HG03575 (cell line): ENCODE measurements around the gene SPTB.
"Not testable (repeated sequence)": the region's sequence is repeated elsewhere in the genome, so short reads cannot be mapped to it uniquely, and the experiment has no call there.

ENCODE experiments used
- ATAC-seq: cut with Tn5 transposase; IDR thresholded peaks from one replicate; pipeline ENCODE4 v1.9.1; 2021; ENCODE audit not compliant: unreplicated experiment, insufficient number of reproducible peaks, low FRiP score; ENCODE audit errors: extremely low read depth

SPTB gene

DNA sequence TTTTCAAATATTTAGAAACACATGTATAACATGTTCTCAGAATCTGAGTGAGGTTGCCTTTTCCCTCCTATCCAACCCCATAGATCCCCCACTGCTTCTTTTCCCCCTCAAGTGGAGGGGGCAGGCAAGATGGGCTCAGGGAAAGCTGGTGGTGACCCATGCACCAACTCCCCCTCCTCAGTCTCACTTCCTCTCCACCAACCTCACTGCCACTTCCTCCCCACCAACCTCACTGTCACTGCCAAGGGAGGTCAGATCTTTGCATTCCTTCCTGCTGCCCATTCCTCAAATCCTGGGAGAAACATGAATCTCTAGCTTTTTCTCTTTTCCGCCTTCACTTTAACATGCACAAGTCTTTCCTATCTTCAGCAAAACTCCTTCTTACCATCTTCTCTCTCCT is 48.7 kb downstream of the SPTB start:
- no peak for ATAC-seq

DNA sequence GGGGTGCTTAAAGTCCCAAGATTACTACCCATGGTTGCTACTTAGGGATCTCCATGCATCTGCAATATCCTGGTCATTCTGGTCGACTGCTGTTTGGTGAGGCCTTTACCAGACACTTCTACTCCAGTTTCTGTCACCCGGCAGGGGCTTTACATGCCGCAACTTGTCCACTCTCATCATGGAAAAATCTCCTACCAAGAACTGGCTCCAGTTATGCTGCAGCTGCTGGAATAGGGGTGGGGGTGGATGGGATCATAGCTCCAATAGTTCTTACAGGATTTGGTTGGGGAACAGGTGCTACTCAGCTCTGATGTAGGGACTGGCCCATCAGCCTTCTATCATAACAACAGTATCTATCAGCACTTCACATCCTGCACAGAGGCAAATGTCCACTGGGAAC is 51.6 kb downstream of the SPTB start:
- no peak for ATAC-seq

DNA sequence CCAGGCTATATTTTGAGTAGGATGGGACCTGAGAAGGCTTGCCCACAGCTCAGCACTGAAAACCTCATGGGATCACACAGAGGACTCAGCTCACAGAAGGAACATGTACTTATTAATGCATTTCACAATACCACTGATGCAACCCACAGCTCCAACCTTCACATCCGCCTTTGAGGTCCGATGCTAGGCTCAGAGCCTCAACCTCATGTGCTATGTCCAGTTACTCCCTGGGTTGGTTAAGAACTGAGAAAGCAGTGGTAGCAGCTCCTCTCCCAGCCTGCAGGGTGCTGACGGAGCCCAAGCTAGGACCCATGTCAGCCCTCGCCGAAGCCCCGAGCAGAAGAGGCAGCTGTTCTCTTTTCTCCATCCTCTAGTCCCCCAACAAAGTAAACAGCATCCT is 52.9 kb downstream of the SPTB start:
- no peak for ATAC-seq

DNA sequence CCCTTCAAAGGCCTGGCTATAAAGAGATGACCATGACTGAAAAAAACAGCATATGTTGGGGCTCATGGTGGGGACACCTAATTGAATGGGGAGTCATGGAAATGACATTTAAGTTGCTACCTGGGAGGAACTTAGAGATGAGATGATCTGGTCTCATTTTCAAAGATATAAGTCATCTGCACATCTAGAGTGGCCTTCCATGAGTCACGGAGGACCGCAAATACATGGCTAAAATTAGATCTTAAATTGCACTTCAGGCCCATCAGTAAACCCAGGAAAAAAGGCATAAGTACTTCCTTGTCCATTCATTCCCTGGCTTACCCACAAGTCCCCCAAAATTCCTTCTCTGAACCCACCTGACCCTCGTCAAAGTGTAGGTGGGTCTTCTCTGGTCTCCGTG is 53.4 kb downstream of the SPTB start:
- ATAC-seq = no peak

DNA sequence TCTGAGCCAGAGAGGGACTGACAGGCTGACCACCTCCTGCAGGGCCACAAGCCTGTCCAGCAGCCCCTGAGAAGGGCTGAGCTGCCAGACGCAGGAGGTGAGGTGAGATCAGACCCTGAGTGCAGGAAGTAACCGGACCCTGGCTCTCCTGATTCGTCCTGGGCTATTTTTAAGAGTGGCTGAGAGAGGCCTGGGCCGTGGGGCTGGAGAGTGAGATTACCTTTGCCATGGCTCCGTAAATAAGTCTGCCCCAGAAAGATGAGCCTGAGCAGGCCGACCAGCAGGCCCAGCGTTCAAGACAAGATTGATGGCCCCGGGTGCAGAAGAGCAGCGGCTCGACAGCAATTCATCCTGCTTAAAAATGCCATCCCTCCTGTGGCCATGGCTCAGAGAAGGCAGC is 54.2 kb downstream of the SPTB start:
- ATAC-seq = no peak

GRCh38 chr14:64825006-64825405 is 54.7 kb downstream of the SPTB start:
- no peak for ATAC-seq

DNA sequence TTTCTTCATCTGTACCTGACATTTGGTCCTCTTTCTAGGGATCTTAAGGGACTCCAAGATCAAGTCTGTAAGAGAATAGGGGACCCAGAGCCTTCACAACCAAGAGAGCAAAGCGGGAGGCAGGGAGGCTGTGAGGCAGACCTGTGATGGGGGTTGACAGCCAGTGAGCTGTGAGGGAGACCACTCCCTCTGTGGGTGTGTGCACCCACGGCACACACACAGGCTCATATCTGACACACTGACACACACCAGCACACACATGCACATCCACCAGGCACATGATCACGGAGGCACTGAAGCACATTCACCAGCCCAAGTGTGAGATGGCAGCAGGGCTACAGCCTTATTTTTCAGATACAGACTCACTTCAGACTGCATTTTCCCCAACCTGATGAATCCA is 55.2 kb downstream of the SPTB start:
- no peak for ATAC-seq

DNA sequence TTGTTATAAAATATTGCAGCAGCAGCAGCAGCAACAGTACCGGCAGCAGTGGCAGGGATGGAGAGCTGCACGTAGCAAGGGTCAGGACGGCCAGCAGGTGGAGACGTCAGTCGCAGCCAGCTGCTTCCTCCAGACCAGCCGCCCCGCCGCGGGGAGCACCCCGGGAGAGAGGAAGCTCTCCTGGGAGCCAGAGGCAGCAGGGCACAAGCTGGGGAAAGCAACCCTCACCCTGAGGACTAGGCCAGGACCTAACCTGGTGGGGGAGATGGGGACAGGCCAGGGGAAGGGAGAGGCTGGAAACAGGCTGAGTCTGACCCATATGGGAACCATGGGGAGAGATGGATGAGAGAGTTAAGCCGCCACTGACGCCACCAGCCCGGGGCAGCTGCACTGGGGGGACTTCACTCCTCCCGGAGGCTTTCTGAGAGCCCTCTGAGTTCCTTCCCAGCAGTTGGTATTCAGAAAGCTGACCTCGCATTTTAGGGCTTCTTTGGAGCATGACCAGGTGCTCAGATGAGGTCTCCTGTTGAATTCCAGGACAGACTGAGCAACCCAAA is 56.3 kb downstream of the SPTB start:
- no peak for ATAC-seq

DNA sequence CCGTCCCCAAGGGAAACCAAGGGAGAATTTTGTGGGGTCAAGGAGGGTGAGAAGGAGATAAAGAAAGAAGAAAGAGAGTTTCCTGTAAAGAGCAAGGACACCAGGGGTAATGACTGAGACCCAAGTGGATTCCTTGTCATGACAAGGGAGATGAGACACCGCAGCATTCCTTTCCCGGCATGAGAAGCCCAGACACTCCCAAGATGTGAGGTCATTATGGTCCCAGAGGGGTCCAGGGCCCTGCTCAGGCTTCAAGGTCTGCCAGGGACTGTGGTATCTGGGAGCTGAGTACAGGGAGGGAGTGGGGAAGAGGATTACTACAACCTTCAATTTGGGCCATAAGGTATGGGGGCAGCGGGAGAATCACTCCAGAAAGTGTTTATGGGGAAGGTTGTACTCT is 58.1 kb downstream of the SPTB start:
- ATAC-seq = no peak

- ATAC-seq = no peak
These were observed 61.6 kb downstream of the SPTB start for GRCh38 chr14:64818151-64818550.

DNA sequence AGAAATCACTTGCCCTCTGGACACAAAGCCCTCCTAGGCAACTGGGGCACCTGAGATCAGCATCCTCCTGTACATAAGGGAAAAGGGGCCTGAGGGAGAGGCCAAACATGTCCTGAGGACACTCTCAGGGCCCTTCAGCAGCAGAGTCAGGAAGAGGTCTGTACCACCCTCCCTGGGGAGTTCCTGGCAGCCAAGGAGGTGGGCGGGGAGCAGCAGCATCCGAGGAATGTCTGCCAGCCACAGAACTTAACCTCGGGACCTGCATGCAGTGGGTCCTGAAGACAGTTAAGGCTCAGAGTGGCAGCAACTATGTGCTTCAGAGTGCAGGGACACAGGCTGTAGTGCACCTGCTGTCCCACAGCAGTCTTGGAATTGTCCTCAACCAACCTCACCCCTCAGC is 62.1 kb downstream of the SPTB start:
- ATAC-seq = no peak

- ATAC-seq = no peak
These were observed 63.4 kb downstream of the SPTB start for GRCh38 chr14:64816221-64816783.

GRCh38 chr14:64815257-64815656 is 64.5 kb downstream of the SPTB start:
- ATAC-seq = no peak

- no peak for ATAC-seq
These were observed 67.3 kb downstream of the SPTB start for GRCh38 chr14:64812412-64812811.

- no peak for ATAC-seq
These were observed 68.0 kb downstream of the SPTB start for GRCh38 chr14:64811676-64812075.

- ATAC-seq = no peak
These were observed 71.3 kb downstream of the SPTB start for GRCh38 chr14:64808449-64808848.

- no peak for ATAC-seq
These were observed 72.2 kb downstream of the SPTB start for GRCh38 chr14:64807551-64807950.

GRCh38 chr14:64806862-64807495 is 72.7 kb downstream of the SPTB start:
- no peak for ATAC-seq

DNA sequence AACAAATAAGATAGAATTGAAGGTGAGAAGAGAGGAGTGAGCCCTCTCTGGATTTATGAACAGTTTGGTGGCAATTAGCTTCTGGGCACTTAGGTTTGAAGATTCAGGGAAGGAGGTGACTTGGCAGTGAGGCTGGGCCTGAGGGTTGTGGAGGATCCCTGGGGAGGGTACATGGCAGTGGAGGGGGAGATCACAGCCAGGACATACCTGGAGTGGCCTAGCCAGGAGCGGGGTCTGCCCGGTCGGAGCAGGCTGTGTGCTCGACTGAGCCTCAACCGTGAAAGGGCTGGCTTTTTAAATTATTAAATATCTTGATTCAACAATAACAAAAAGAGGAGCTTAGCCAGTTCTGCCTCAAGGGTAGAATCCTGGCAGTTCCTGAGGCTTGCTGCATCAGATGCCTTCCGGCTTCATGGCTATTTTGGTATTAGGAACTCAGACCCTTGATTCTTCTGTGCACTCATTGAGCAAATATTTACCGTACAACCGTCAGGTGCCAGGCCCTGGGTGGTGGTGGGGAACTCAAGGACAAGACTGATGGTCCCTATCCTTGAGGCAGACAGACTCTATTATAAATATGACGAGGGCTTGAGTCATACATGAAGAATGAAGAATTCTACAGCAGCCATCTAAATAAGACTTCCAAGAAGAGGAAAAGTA is 73.4 kb downstream of the SPTB start:
- ATAC-seq = no peak

DNA sequence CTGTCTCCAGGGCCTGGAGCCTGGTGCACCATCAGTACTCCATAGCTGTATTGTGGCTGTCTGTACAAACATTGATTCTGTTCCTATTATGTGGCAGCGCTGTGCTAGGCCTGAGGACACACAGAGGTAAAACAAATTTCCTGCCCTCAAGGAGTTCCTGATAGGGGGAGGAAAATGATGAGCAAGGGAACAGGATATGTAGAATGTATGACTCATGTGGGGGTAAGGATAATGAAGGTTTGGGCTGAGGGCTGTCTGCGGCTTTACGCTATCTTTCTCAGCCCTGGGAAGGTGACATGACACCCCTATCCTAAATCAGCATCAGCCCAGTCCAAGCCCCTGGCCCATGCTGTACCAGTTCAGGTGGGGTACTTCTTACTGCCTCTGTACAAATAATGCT is 74.1 kb downstream of the SPTB start:
- not testable (repeated sequence) for ATAC-seq
